NCI-H1436 treated with DMSO at 0.1 percent for 48 hours (cell line): Measurements from ENCODE around the gene IL22RA2.

Experiments
- DNase-seq: peaks from one replicate; lab custom pipeline; 2025; lab: John Stamatoyannopoulos, UW

The IL22RA2 gene

DNA sequence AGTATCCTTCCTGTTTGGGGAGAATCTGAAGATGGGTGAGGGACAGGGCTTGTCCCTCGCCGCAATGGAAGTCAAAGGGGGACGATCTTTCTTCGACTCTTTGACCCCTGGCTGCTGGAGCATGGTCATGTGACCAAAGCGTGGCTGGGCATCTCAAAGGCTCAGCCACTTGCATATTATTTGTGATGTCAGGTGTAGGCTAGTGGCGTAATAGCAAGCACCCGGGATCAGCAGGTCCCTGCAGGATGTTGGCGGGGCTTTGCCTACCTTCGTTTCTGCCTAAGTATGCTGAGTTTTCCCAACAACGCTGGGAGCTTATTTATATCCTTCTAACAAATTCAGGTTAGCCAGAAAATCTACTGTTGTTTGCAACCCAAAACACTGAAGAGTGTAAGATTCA lies 78.4 kb downstream of the IL22RA2 start:
- no peak for DNase-seq

DNA sequence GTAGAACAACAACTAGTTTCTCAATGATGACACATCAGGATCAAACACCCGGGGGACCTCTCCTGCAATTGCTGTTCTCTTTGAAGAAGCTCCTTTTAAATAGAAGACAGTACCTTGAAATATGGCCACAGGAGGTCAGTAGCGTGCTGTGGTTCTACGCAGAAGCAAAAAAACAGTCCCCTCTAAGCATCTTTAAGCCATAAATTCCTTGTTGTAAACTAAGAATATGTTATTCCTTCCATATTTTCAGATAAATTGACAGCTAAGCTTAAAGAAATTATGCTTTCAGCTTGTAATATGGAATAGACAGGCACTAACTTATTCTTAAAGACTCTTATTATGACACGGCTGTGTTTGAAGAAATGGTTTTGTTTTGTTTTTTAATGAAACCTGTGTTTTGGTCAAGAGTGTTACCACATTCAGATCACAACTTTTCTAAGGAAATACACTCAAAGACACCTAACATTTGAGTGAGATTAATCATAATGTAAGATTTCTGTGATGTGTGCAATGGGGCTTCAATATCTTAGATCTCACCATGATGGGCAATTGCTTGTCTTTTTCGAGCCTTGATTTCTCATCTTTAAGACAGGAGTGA lies 78.9 kb downstream of the IL22RA2 start:
- no peak for DNase-seq
